ENCODE data around the gene DOCK2.
"Not testable (repeated sequence)": the region's sequence is repeated elsewhere in the genome, so short reads cannot be mapped to it uniquely, and the experiment has no call there.

The DOCK2 gene

GRCh38 chr5:169798438-169798837 lies 161.4 kb downstream of the DOCK2 start:
- DNase-seq: no peak

GRCh38 chr5:169798906-169799660 lies 162.0 kb downstream of the DOCK2 start:
- no peak for DNase-seq

- DNase-seq: no peak
These were observed 164.3 kb downstream of the DOCK2 start for GRCh38 chr5:169801324-169801777.

GRCh38 chr5:169801781-169802180 lies 164.7 kb downstream of the DOCK2 start:
- DNase-seq: no peak

GRCh38 chr5:169803077-169803981 lies 166.3 kb downstream of the DOCK2 start:
- no peak for DNase-seq

GRCh38 chr5:169804861-169805260 lies 167.8 kb downstream of the DOCK2 start:
- DNase-seq: no peak

GRCh38 chr5:169805527-169805934 lies 168.5 kb downstream of the DOCK2 start:
- DNase-seq: no peak

- no peak for DNase-seq
These were observed 169.0 kb downstream of the DOCK2 start for GRCh38 chr5:169805937-169806700.

- no peak for DNase-seq
These were observed 171.1 kb downstream of the DOCK2 start for GRCh38 chr5:169808118-169808581.

GRCh38 chr5:169808880-169809279 lies 171.8 kb downstream of the DOCK2 start:
- not testable (repeated sequence) for DNase-seq

- no peak for DNase-seq
These were observed 172.2 kb downstream of the DOCK2 start for GRCh38 chr5:169809281-169809680.

GRCh38 chr5:169810524-169810923 lies 173.4 kb downstream of the DOCK2 start:
- no peak for DNase-seq

- no peak for DNase-seq
These were observed 173.9 kb downstream of the DOCK2 start for GRCh38 chr5:169811023-169811422.

- no peak for DNase-seq
These were observed 174.6 kb downstream of the DOCK2 start for GRCh38 chr5:169811680-169812079.

- no peak for DNase-seq
These were observed 175.7 kb downstream of the DOCK2 start for GRCh38 chr5:169812786-169813185.

- no peak for DNase-seq
These were observed 177.0 kb downstream of the DOCK2 start for GRCh38 chr5:169814045-169814444.

- no peak for DNase-seq
These were observed 177.4 kb downstream of the DOCK2 start for GRCh38 chr5:169814522-169814921.

GRCh38 chr5:169817031-169817430 lies 180.0 kb downstream of the DOCK2 start:
- no peak for DNase-seq

GRCh38 chr5:169826618-169827017 lies 189.5 kb downstream of the DOCK2 start:
- DNase-seq: no peak

- DNase-seq: no peak
These were observed 190.7 kb downstream of the DOCK2 start for GRCh38 chr5:169827769-169828168.

GRCh38 chr5:169828385-169828784 lies 191.3 kb downstream of the DOCK2 start:
- DNase-seq: no peak

GRCh38 chr5:169831331-169831730 lies 194.3 kb downstream of the DOCK2 start:
- no peak for DNase-seq

GRCh38 chr5:169832304-169832703 lies 195.2 kb downstream of the DOCK2 start:
- no peak for DNase-seq

Measured in NCI-H1417 treated with DMSO at 0.1 percent for 48 hours (cell line).